ENCODE data around the gene BRD9.
"Not testable (repeated sequence)": the region's sequence is repeated elsewhere in the genome, so short reads cannot be mapped to it uniquely, and the experiment has no call there.

The BRD9 gene

GRCh38 chr5:843371-843770, 49.2 kb downstream of the BRD9 start:
- DNase-seq, result not testable (repeated sequence)

GRCh38 chr5:842402-843221, 50.0 kb downstream of the BRD9 start:
- not testable (repeated sequence) for DNase-seq

- not testable (repeated sequence) for DNase-seq
These were observed 50.8 kb downstream of the BRD9 start for GRCh38 chr5:841531-842401.

- DNase-seq, result not testable (repeated sequence)
These were observed 51.6 kb downstream of the BRD9 start for GRCh38 chr5:840974-841435.

- DNase-seq, result not testable (repeated sequence)
These were observed 52.3 kb downstream of the BRD9 start for GRCh38 chr5:840118-840973.

GRCh38 chr5:838431-838851, 54.2 kb downstream of the BRD9 start:
- not testable (repeated sequence) for DNase-seq

GRCh38 chr5:837621-838121, 54.9 kb downstream of the BRD9 start:
- not testable (repeated sequence) for DNase-seq

- not testable (repeated sequence) for DNase-seq
These were observed 56.5 kb downstream of the BRD9 start for GRCh38 chr5:835933-836612.

GRCh38 chr5:834013-834412, 58.6 kb downstream of the BRD9 start:
- DNase-seq, result not testable (repeated sequence)

- DNase-seq, result not testable (repeated sequence)
These were observed 64.4 kb downstream of the BRD9 start for GRCh38 chr5:828194-828593.

GRCh38 chr5:825544-825943, 67.1 kb downstream of the BRD9 start:
- peak; percentile 66 for DNase-seq

GRCh38 chr5:821504-821903, 71.1 kb downstream of the BRD9 start:
- no peak for DNase-seq

GRCh38 chr5:820245-820644, 72.4 kb downstream of the BRD9 start:
- no peak for DNase-seq

GRCh38 chr5:819078-819477, 73.5 kb downstream of the BRD9 start:
- DNase-seq, result no peak

- no peak for DNase-seq
These were observed 76.4 kb downstream of the BRD9 start for GRCh38 chr5:816176-816575.

- no peak for DNase-seq
These were observed 77.2 kb downstream of the BRD9 start for GRCh38 chr5:815449-815848.
